ENCODE data around the gene GGTLC2.
"Not testable (repeated sequence)": the region's sequence is repeated elsewhere in the genome, so short reads cannot be mapped to it uniquely, and the experiment has no call there.

GGTLC2 gene

GRCh38 chr22:22644314-22644713, at the start of gene GGTLC2:
Gene GGTLC2, plus strand, starts transcription at chr22:22644614. Its CDS starts 1,732 bp downstream, at chr22:22646346.
- DNase-seq = not testable (repeated sequence)

GRCh38 chr22:22595001-22595835, 49.2 kb upstream of the GGTLC2 start:
- no peak for DNase-seq

GRCh38 chr22:22598144-22598543, 46.3 kb upstream of the GGTLC2 start:
- DNase-seq = no peak

GRCh38 chr22:22599248-22599647, 45.2 kb upstream of the GGTLC2 start:
- no peak for DNase-seq

GRCh38 chr22:22600531-22601261, 43.7 kb upstream of the GGTLC2 start:
- DNase-seq = no peak

- no peak for DNase-seq
Observed at GRCh38 chr22:22603470-22603947, 40.9 kb upstream of the GGTLC2 start.

GRCh38 chr22:22604326-22605073, 39.9 kb upstream of the GGTLC2 start:
- DNase-seq = no peak

- no peak for DNase-seq
Observed at GRCh38 chr22:22605074-22605404, 39.4 kb upstream of the GGTLC2 start.

GRCh38 chr22:22608022-22608421, 36.4 kb upstream of the GGTLC2 start:
- DNase-seq = not testable (repeated sequence)

- no peak for DNase-seq
Observed at GRCh38 chr22:22609291-22609690, 35.1 kb upstream of the GGTLC2 start.

GRCh38 chr22:22612516-22612915, 31.9 kb upstream of the GGTLC2 start:
- no peak for DNase-seq

GRCh38 chr22:22614065-22614464, 30.3 kb upstream of the GGTLC2 start:
- no peak for DNase-seq

GRCh38 chr22:22616636-22617035, 27.8 kb upstream of the GGTLC2 start:
- DNase-seq = peak; percentile 19

GRCh38 chr22:22618448-22618847, 26.0 kb upstream of the GGTLC2 start:
- DNase-seq = no peak

- no peak for DNase-seq
Observed at GRCh38 chr22:22618923-22619322, 25.5 kb upstream of the GGTLC2 start.

- DNase-seq = no peak
Observed at GRCh38 chr22:22619765-22620414, 24.5 kb upstream of the GGTLC2 start.

GRCh38 chr22:22628546-22629495, 15.6 kb upstream of the GGTLC2 start:
- DNase-seq = not testable (repeated sequence)

GRCh38 chr22:22631223-22631652, 13.2 kb upstream of the GGTLC2 start:
- DNase-seq = not testable (repeated sequence)

GRCh38 chr22:22632226-22632625, 12.2 kb upstream of the GGTLC2 start:
- DNase-seq = not testable (repeated sequence)

- DNase-seq = not testable (repeated sequence)
Observed at GRCh38 chr22:22633533-22633932, 10.9 kb upstream of the GGTLC2 start.

GRCh38 chr22:22636260-22636659, 8.2 kb upstream of the GGTLC2 start:
- not testable (repeated sequence) for DNase-seq
